Measurements from ENCODE around the gene TESPA1.

DNA sequence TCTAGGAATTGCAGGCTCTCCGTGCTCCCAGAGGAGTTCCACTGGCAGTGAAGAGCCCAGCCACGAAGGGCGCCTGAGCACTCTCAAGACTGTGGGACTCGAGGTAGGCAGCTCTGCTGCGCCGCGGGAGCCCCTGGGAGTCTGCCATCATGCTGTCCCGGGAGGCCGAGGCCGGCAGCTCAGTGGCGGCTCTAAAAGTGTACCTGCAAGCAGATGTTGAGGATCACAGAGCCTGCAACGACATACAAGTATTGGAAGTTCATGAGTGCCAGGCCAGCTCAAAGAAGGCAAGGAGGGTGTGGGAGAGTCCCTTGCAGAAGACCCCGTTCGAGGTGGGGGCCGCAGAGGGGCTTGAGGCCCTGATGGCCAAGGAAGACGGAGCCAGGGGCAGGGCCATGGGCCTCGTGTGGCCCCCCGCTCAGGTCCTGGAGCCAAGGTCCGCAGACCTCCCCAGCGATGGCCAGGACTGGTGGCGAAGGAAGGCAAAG lies 67.5 kb downstream of the TESPA1 start:
- TF ChIP-seq, protein P1, sequence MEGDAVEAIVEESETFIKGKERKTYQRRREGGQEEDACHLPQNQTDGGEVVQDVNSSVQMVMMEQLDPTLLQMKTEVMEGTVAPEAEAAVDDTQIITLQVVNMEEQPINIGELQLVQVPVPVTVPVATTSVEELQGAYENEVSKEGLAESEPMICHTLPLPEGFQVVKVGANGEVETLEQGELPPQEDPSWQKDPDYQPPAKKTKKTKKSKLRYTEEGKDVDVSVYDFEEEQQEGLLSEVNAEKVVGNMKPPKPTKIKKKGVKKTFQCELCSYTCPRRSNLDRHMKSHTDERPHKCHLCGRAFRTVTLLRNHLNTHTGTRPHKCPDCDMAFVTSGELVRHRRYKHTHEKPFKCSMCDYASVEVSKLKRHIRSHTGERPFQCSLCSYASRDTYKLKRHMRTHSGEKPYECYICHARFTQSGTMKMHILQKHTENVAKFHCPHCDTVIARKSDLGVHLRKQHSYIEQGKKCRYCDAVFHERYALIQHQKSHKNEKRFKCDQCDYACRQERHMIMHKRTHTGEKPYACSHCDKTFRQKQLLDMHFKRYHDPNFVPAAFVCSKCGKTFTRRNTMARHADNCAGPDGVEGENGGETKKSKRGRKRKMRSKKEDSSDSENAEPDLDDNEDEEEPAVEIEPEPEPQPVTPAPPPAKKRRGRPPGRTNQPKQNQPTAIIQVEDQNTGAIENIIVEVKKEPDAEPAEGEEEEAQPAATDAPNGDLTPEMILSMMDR (conservative IDR thresholded peaks at IDR 0.05; ENCODE audit: low read depth, low read length), result no peak
- TF ChIP-seq EZH2phosphoT487 (IDR thresholded peaks at IDR 0.05; ENCODE audit: borderline replicate concordance, low read length) (no peak), EZH2 (IDR thresholded peaks at IDR 0.05; ENCODE audit: low read length, unreplicated experiment) (no peak)
